Astrocyte of the cerebellum (primary cell): Measurements from ENCODE around the gene NLRX1.
A peak's percentile ranks its signal among the peaks of the same experiment; 100 is the strongest.
"Not testable (repeated sequence)": the region's sequence is repeated elsewhere in the genome, so short reads cannot be mapped to it uniquely, and the experiment has no call there.

ENCODE experiments used
- DNase-seq: peaks from one replicate; pipeline ENCODE4 v3.0.0-alpha.2; 2011; ENCODE audit warnings: low read depth
- H3K4me3 ChIP-seq: 2 replicates; pipeline ENCODE4 v1.5.1; 2011; ENCODE audit warnings: mild to moderate bottlenecking, low read depth, low read length, moderate library complexity
- CTCF ChIP-seq: IDR thresholded peaks from 2 replicates; pipeline ENCODE4 v1.5.1; 2012; ENCODE audit warnings: low read length, low read depth, moderate library complexity, mild to moderate bottlenecking; ENCODE audit errors: missing control alignments
- in situ Hi-C: cut with HindIII; loops from 2 replicates; pipeline ENCODE4 v1.10.0; 2017; ENCODE audit warnings: low sequenced_read_pairs

NLRX1 gene

GRCh38 chr11:119218141-119218878, 49.8 kb downstream of the NLRX1 start:
- H3K4me3 ChIP-seq: no peak overlapping the region
- in situ Hi-C loops: no loop called here
- peak; percentile 61 for DNase-seq
- no peak for TF ChIP-seq CTCF

- TF ChIP-seq CTCF: no peak
- in situ Hi-C loops: no loop called here
- no peak overlapping the region for H3K4me3 ChIP-seq
- peak; percentile 49 for DNase-seq
Measured at GRCh38 chr11:119222308-119222707, 53.8 kb downstream of the NLRX1 start.

GRCh38 chr11:119222891-119223290, 54.4 kb downstream of the NLRX1 start:
- H3K4me3 ChIP-seq: no peak overlapping the region
- TF ChIP-seq CTCF: no peak
- DNase-seq: no peak
- in situ Hi-C loops: no loop called here

GRCh38 chr11:119223856-119224255, 55.3 kb downstream of the NLRX1 start:
- peak; percentile 13 for DNase-seq
- no peak for TF ChIP-seq CTCF
- H3K4me3 ChIP-seq: no peak overlapping the region
- in situ Hi-C loops: no loop called here

GRCh38 chr11:119228535-119229287, 60.2 kb downstream of the NLRX1 start:
- in situ Hi-C loops, H3K4me3 ChIP-seq, DNase-seq: not testable (repeated sequence)

GRCh38 chr11:119229288-119229672, 60.8 kb downstream of the NLRX1 start:
- H3K4me3 ChIP-seq: no peak overlapping the region
- in situ Hi-C loops: no loop called here
- TF ChIP-seq CTCF: no peak
- DNase-seq: no peak

- no peak overlapping the region for H3K4me3 ChIP-seq
- no peak for TF ChIP-seq CTCF
- no peak for DNase-seq
- in situ Hi-C loops: no loop called here
Measured at GRCh38 chr11:119229741-119230140, 61.2 kb downstream of the NLRX1 start.
